HG03439 (cell line): ENCODE measurements around the gene CAPN11.
"Not testable (repeated sequence)": the region's sequence is repeated elsewhere in the genome, so short reads cannot be mapped to it uniquely, and the experiment has no call there.

ENCODE experiments used
- ATAC-seq: cut with Tn5 transposase; IDR thresholded peaks from one replicate; pipeline ENCODE4 v1.9.1; 2021; ENCODE audit warnings: mild to moderate bottlenecking, moderate library complexity; ENCODE audit not compliant: unreplicated experiment

The CAPN11 gene

GRCh38 chr6:44179648-44180047 is 21.0 kb downstream of the CAPN11 start:
- ATAC-seq, result no peak

DNA sequence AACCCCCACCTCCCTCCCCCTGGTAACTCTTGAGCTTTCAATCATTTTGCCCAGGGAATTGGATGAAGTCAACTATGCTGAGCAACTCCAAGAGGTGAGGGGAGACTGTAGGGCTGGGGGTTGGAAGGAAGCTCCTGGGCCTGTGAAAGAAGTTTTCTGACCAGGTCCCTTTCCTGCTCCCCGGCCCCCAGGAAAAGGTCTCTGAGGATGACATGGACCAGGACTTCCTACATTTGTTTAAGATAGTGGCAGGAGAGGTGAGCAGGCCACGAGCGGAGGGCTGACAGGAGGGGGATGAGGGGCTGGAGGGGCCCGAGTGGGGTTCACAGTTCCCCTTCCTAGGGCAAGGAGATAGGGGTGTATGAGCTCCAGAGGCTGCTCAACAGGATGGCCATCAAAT is 21.8 kb downstream of the CAPN11 start:
- no peak for ATAC-seq

- ATAC-seq, result no peak
Observed at GRCh38 chr6:44180886-44181285, 22.3 kb downstream of the CAPN11 start.

DNA sequence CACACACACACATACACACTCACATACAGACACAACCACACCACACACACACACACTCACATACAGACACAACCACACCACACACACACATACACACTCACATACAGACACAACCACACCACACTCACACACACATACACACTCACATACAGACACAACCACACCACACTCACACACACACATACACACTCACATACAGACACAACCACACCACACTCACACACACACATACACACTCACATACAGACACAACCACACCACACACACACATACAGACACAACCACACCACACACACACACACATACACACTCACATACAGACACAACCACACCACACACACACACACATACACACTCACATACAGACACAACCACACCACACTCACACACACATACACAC is 23.2 kb downstream of the CAPN11 start:
- ATAC-seq, result not testable (repeated sequence)

- no peak for ATAC-seq
Observed at GRCh38 chr6:44182911-44183390, 24.3 kb downstream of the CAPN11 start.

DNA sequence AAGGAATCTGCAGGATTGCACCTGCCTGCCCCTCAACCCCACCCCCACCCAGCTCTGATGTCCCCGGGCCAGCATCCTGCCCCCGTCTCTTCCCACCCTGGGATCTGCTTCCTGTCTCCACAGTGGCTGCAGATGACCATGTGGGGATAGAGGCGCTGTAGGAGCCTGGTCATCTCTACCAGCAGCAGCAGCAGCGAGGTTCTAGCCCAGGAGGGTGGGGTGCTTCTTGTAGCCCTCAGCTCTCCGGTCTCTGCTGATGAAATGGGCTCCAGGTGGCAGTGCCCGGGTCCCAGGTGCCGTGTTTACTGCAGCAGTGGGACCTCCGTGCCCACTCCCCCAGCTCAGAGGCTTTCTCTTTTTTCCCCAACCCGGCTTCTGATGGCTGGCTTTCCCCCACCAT is 25.2 kb downstream of the CAPN11 start:
- no peak for ATAC-seq

GRCh38 chr6:44185356-44185755 is 26.7 kb downstream of the CAPN11 start:
- not testable (repeated sequence) for ATAC-seq

GRCh38 chr6:44185953-44186634 is 27.5 kb downstream of the CAPN11 start:
- ATAC-seq, result no peak

GRCh38 chr6:44186635-44187025 is 28.0 kb downstream of the CAPN11 start:
- ATAC-seq, result no peak

DNA sequence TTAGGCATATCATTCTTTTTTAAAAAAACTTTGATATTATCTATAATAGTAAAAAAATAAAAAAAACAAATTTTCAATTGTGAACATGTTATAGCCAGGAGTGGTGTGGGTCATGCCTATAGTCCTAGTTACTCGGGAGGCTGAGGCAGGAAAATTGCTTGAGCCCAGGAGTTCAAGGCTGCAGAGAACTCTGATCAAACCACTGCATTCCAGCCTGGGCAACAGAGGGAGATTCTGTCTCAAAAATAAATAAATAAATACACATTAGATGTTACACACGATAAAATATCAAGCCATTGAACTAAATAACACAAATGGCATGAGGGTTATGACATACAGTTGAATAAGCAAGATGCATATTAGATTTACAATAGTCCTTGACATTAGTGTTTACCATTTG is 30.2 kb downstream of the CAPN11 start:
- ATAC-seq, result no peak

DNA sequence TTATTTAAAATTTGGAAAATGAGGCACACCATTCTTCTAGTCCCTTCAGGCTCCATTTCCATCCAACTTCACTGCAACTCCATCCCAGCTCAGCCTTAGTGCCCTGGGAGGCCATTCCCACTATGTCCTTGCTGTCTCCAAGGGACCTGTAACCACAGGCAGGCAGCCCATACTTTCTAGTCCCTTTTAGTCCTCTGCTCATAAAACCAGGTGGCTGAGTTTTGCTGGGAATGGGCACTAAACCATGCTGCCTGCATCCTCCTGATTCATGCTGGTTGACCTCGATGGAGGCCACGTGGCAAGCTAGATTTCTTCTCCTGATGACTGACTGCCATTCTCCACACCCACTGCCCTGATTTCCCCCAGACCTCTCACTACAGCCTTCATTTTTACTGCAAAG is 30.6 kb downstream of the CAPN11 start:
- ATAC-seq, result no peak

GRCh38 chr6:44190715-44191114 is 32.1 kb downstream of the CAPN11 start:
- ATAC-seq, result peak; percentile 78

DNA sequence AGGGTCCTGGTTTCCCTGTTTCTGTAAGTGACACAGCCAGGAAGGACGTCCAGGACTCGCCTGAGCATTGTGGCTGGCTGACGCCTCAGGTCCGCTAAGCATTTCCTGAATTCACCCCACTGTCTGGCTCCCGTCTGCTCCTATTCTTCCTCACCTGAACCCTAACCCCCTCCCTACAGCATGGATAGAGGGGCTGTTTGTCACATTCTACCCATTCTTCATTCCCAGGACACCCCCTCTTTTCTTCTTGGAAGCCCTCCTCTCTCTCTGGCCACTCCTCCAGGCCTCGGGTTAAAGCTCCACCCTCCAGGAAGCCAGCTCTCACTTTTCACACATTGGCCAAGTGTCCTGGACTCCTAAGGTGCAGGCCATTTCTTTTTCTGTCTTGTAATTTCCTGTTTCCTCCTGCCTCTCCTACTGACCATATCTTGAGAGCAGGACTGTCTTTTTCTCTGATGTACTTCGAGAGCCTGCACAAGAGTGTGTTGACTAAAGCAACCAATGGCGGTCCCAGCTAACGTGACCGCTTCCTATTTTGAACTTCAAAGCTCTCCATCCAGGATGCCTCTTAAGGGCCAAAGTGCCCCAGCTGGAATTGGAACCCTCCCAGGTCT is 33.9 kb downstream of the CAPN11 start:
- ATAC-seq, result no peak

DNA sequence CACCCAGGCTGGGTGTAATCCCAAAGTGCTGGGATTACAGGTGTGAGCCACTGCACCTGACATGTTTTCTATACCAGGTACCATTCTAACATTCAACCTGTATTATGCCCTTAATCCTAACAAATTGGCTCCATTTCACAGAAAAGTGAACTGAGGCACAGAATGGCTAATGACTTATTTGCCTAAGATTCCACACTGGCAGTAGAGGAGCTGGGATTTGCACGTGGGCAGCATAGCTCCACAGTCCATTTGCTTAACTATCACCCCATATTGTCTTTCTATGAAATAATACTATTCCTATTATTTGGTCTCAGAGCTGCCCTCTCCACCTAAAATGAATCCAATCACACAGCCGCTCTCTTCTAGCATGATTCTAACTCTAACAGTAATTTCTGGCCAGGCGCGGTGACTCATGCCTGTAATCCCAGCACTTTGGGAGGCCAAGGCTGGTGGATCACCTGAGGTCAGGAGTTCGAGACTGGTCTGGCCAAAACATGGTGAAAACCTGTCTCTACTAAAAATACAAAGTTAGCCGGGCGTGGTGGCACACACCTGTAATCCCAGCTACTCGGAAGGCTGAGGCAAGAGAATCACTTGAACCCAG is 34.8 kb downstream of the CAPN11 start:
- no peak for ATAC-seq

DNA sequence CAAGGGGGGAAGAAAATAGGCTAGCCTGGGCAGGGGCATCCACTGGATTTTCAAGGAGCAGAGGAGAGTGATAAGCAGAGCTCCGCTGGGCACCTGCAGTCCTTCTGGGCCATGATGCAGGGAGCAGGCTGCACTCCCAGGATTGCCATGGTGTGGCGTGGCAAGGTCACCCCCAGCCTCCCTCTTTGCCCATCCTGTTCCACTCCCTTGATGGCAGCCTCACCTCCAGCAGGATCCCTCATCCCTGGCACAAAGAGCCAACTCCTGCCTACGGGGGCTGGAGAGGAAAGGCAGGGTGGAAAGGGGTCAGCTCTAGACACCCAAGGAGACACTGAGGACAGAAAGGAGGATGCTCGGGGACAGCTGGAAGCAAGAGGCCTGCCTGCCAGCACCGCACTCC is 35.7 kb downstream of the CAPN11 start:
- ATAC-seq, result no peak

DNA sequence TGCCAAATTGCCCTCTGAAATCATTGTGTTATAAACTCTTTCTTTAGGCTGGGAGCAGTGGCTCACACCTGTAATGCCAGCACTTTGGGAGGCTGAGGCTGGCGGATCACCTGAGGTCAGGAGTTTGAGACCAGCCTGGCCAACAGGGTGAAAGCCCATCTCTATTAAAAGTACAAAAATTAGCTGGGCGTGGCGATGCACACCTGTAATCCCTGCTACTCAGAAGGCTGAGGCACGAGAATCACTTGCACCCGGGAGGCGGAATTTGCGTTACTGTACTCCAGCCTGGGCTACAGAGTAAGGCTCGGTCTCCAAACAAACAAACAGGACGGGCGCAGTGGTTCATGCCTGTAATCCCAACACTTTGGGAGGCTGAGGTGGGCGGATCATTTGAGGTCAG is 37.7 kb downstream of the CAPN11 start:
- not testable (repeated sequence) for ATAC-seq

DNA sequence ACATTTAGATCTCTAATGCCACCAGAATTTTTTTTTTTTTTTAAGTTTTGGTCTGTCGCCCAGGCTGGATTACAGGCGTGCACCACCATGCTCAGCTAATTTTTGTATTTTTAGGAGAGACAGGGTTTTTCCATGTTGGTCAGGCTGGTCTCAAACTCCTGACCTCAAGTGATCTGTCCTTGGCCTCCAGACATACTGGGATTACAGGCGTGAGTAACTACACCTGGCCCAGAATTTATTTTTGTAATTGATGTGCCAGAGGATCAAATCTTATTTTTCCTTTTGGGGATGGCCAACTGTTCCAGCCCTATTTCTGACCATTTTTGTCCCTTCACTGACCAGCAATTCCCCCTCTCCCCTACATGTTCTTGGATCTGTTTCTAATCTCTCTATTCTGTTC is 40.1 kb downstream of the CAPN11 start:
- no peak for ATAC-seq

DNA sequence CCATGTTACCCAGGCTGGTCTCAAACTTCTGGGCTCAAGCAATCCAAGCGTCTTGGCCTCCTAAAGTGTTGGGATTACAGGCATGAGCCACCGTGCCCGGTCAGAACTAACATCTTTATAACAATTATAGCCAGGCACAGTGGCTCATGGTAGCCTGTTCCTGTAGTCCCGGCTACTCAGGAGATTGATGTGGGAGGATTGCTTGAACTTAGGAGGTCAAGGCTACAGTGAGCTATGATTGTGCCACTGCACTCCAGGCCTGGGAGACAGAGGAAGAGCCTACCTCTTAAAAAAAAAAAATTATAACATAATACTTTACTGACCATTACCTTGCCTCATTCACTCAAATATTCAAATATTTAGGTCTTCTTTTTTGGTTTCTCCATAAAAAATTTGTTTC is 41.3 kb downstream of the CAPN11 start:
- no peak for ATAC-seq

GRCh38 chr6:44201200-44201599 is 42.6 kb downstream of the CAPN11 start:
- no peak for ATAC-seq

- no peak for ATAC-seq
Observed at GRCh38 chr6:44201638-44202303, 43.2 kb downstream of the CAPN11 start.

GRCh38 chr6:44202332-44202971 is 43.8 kb downstream of the CAPN11 start:
- no peak for ATAC-seq
